MCF 10A (cell line): ENCODE measurements around the gene LRRC40. TPM values are rescaled to one million over a fixed set of nuclear protein-coding genes. Genes with fewer than 3 reads are reported as not detected.
"Not testable (repeated sequence)": the region's sequence is repeated elsewhere in the genome, so short reads cannot be mapped to it uniquely, and the experiment has no call there.

Experiments
- BruUV-seq: library from RNA; stranded (reverse); fragments of 400-500 nt; replicated peaks from 2 replicates; lab custom pipeline; 2021; lab: Mats Ljungman, UMichigan
- CTCF ChIA-PET: fragments of 300-600 bp; sonication (Branson Sonifier 250); formaldehyde crosslinking; extraction: SDS; loops from one replicate; lab custom pipeline; 2021; ENCODE audit warnings: antibody characterized with exemption, inconsistent platforms; lab: Yijun Ruan, JAX
- POLR2A ChIA-PET: fragments of 300-600, 350-650 bp; sonication (Branson Sonifier 250); formaldehyde crosslinking; extraction: SDS; loops from one replicate; lab custom pipeline; 2020; ENCODE audit warnings: antibody characterized with exemption, inconsistent platforms; lab: Yijun Ruan, JAX
- DNase-seq: peaks from one replicate; pipeline ENCODE4 v3.0.0-alpha.2; 2018; ENCODE audit not compliant: unreplicated experiment
- H3K27ac Mint-ChIP-seq: one replicate; pipeline ENCODE4 v1.8.0; 2022; ENCODE audit warnings: mild to moderate bottlenecking, low read depth, mixed read lengths; ENCODE audit not compliant: unreplicated experiment
- H3K27me3 Mint-ChIP-seq: one replicate; pipeline ENCODE4 v1.8.0; 2022; ENCODE audit warnings: mixed read lengths; ENCODE audit not compliant: insufficient read depth, unreplicated experiment
- H3K36me3 Mint-ChIP-seq: one replicate; pipeline ENCODE4 v1.8.0; 2022; ENCODE audit warnings: mild to moderate bottlenecking, moderate library complexity, mixed read lengths; ENCODE audit not compliant: insufficient read depth, unreplicated experiment
- H3K4me1 Mint-ChIP-seq: one replicate; pipeline ENCODE4 v1.8.0; 2022; ENCODE audit warnings: mixed read lengths; ENCODE audit not compliant: insufficient read depth, unreplicated experiment
- H3K4me3 Mint-ChIP-seq: one replicate; pipeline ENCODE4 v1.8.0; 2022; ENCODE audit warnings: mild to moderate bottlenecking, moderate library complexity, mixed read lengths; ENCODE audit not compliant: unreplicated experiment
- H3K9me3 Mint-ChIP-seq: one replicate; pipeline ENCODE4 v1.8.0; 2022; ENCODE audit warnings: mixed read lengths; ENCODE audit not compliant: unreplicated experiment
- CTCF ChIP-seq: fragments of 200-600 bp; IDR thresholded peaks from one replicate; pipeline ENCODE4 v1.8.0; 2022; ENCODE audit warnings: antibody characterized with exemption, mild to moderate bottlenecking; ENCODE audit not compliant: unreplicated experiment
- intact Hi-C: fragments of 100-400 bp; cut with micrococcal nuclease; formaldehyde crosslinking; loops from 2 replicates; pipeline ENCODE4 v1.14.1; 2022
- total RNA-seq: library from RNA; stranded (reverse); gene quantifications from 2 replicates; pipeline ENCODE4 v1.2.3, GENCODE V29; 2022

The LRRC40 gene
- total RNA-seq, 1 experiment from 2014 or later: 14.7 TPM

GRCh38 chr1:70208292-70208691 is 2.9 kb upstream of the LRRC40 start:
- ChIA-PET POLR2A (interaction anchor here (0.6 to 11.5 kb wide), 4 partner anchors 11 to 203 kb away, joined by 3 to 193 read pairs (median 4); partner anchors contain the start of genes CTH and SRSF11), CTCF (interaction anchor here (0.6 to 2.4 kb wide), 3 partner anchors 12 to 247 kb away, joined by 3 to 11 read pairs (median 4); partner anchors contain the start of gene SRSF11)
- H3K9me3 Mint-ChIP-seq: no peaks in the 10 kb centered on the region
- H3K27ac Mint-ChIP-seq: no peak overlapping the region
- H3K4me3 Mint-ChIP-seq: no peak overlapping the region
- no peak for TF ChIP-seq CTCF
- intact Hi-C loops: loop anchor here (5.0 kb wide), 1 partner anchor 144 kb away; the partner anchor contains the start of gene ANKRD13C
- no TSS peak for BruUV-seq
- no peaks in the 10 kb centered on the region for H3K27me3 Mint-ChIP-seq
- H3K36me3 Mint-ChIP-seq: peaks cover 19% of the 10 kb centered on the region
- H3K4me1 Mint-ChIP-seq: peaks cover 36% of the 10 kb centered on the region
- DNase-seq: no peak

GRCh38 chr1:70207492-70207891 is 2.1 kb upstream of the LRRC40 start:
- Mint-ChIP-seq H3K4me1 (peaks cover 41% of the 10 kb centered on the region), H3K27ac (peak overlapping the region; percentile 98)
- intact Hi-C loops: loop anchor here (5.0 kb wide), 1 partner anchor 145 kb away; the partner anchor contains the start of gene ANKRD13C

GRCh38 chr1:70206833-70207232 is 1.5 kb upstream of the LRRC40 start:
- Mint-ChIP-seq H3K36me3 (peaks cover 19% of the 10 kb centered on the region), H3K4me1 (peaks cover 44% of the 10 kb centered on the region), H3K4me3 (peak overlapping the region; percentile 80), H3K27ac (peak overlapping the region; percentile 98)
- CTCF ChIA-PET: interaction anchor here (0.6 to 2.4 kb wide), 4 partner anchors 9 to 1760 kb away, joined by 3 to 11 read pairs (median 3); partner anchors contain the start of genes CTH and SRSF11
- H3K9me3 Mint-ChIP-seq, DNase-seq, BruUV-seq, H3K27me3 Mint-ChIP-seq: not testable (repeated sequence)
- intact Hi-C loops: loop anchor here (5.0 kb wide), 1 partner anchor 145 kb away; the partner anchor contains the start of gene ANKRD13C
- POLR2A ChIA-PET: interaction anchor here (0.8 to 11.5 kb wide), 6 partner anchors 12 to 874 kb away, joined by 4 to 193 read pairs (median 17); partner anchors contain the start of genes ANKRD13C, CTH, SRSF11 and ZRANB2

More at GRCh38 chr1:70207492-70207891, 2.1 kb upstream of the LRRC40 start:
- no peaks in the 10 kb centered on the region for H3K27me3 Mint-ChIP-seq
- CTCF ChIA-PET: interaction anchor here (2.4 kb wide), 1 partner anchor 13 kb away, joined by 11 read pairs; the partner anchor contains the start of gene SRSF11
- POLR2A ChIA-PET: interaction anchor here (0.8 to 11.5 kb wide), 3 partner anchors 11 to 146 kb away, joined by 4 to 193 read pairs (median 23); partner anchors contain the start of genes ANKRD13C and SRSF11
- BruUV-seq: no TSS peak
- TF ChIP-seq CTCF: no peak
- H3K36me3 Mint-ChIP-seq: peaks cover 19% of the 10 kb centered on the region
- H3K9me3 Mint-ChIP-seq: no peaks in the 10 kb centered on the region
- H3K4me3 Mint-ChIP-seq: peak overlapping the region; percentile 80
- DNase-seq: no peak

GRCh38 chr1:70205071-70205433 is 327 bp downstream of the LRRC40 start:
- intact Hi-C loops: loop anchor here (5.0 kb wide), 1 partner anchor 147 kb away; the partner anchor contains the start of gene ANKRD13C
- CTCF ChIA-PET: interaction anchor here (0.8 kb wide), 1 partner anchor 16 kb away, joined by 3 read pairs; the partner anchor contains the start of gene SRSF11
- no peaks in the 10 kb centered on the region for H3K27me3 Mint-ChIP-seq

More at GRCh38 chr1:70205071-70205433, 327 bp downstream of the LRRC40 start:
- peak; percentile 3 for DNase-seq
- Mint-ChIP-seq H3K4me1 (peaks cover 36% of the 10 kb centered on the region), H3K27ac (peak overlapping the region; percentile 98), H3K9me3 (no peaks in the 10 kb centered on the region), H3K36me3 (peaks cover 20% of the 10 kb centered on the region), H3K4me3 (peak overlapping the region; percentile 80)
- TF ChIP-seq CTCF: no peak
- POLR2A ChIA-PET: interaction anchor here (0.7 to 11.5 kb wide), 8 partner anchors 11 to 876 kb away, joined by 4 to 193 read pairs (median 10); partner anchors contain the start of genes ANKRD13C, CTH, SRSF11 and ZRANB2
- BruUV-seq: TSS peak; percentile 55
